Endothelial cell of umbilical vein (primary cell): ENCODE data around the gene TNS1.

Experiments
- EZH2 ChIP-seq: IDR thresholded peaks from 2 replicates; pipeline ENCODE4 v1.6.1; 2012; ENCODE audit warnings: borderline replicate concordance, low read depth, mild to moderate bottlenecking, moderate library complexity, low read length, inconsistent platforms; ENCODE audit not compliant: severe bottlenecking
- MYC ChIP-seq: IDR thresholded peaks from one replicate; pipeline ENCODE4 v1.6.1; 2011; ENCODE audit warnings: mild to moderate bottlenecking, low read depth, low read length
- POLR2A ChIP-seq: IDR thresholded peaks from 2 replicates; pipeline ENCODE4 v1.6.1; 2012; ENCODE audit warnings: low read depth, mild to moderate bottlenecking, control low read depth, low read length
- POLR2AphosphoS5 ChIP-seq: IDR thresholded peaks from 2 replicates; pipeline ENCODE4 v1.6.1; 2012; ENCODE audit warnings: low read depth, mild to moderate bottlenecking, control low read depth, low read length, moderate library complexity; ENCODE audit not compliant: insufficient read depth

DNA sequence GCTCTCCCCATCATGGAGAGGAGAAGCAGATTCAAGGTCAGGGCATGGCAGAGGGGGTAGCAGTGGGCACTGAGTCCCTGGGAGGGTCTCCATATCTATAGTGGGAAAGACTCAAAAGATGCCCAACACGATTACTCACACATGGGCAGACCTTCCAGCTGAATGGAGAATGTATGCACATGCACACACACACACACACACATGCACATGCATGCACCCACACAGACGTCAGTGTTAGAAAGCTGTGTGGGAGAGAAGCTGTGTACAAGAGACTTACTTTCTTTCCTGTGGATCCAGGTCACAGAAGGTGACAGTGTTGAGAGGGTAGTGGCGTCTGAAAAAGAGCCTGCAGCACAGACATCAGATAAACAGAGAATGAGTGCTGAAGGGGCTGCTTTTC lies 194.5 kb downstream of the TNS1 start:
- TF ChIP-seq EZH2, result no peak
- TF ChIP-seq POLR2AphosphoS5, result no peak
- no peak for TF ChIP-seq POLR2A
- no peak for TF ChIP-seq MYC
